ENCODE measurements around the gene BICD1. TPM values are rescaled to one million over a fixed set of nuclear protein-coding genes. Genes with fewer than 3 reads are reported as not detected.

Gene BICD1
- total RNA-seq, 1 donor from 2014 or later, result 13.1 TPM

GRCh38 chr12:32253154-32253790 is 146.6 kb downstream of the BICD1 start:
- no peak for DNase-seq (ENCODE audit: low read depth)
- Histone ChIP-seq H3K4me3 (ENCODE audit: low read depth, low read length) (no peak overlapping the region), H3K27me3 (ENCODE audit: control insufficient read depth, insufficient read depth, low read length) (no peaks in the 10 kb centered on the region), H3K36me3 (ENCODE audit: control insufficient read depth, insufficient read depth, low read length) (peaks cover 3% of the 10 kb centered on the region)
- TF ChIP-seq, protein P1, sequence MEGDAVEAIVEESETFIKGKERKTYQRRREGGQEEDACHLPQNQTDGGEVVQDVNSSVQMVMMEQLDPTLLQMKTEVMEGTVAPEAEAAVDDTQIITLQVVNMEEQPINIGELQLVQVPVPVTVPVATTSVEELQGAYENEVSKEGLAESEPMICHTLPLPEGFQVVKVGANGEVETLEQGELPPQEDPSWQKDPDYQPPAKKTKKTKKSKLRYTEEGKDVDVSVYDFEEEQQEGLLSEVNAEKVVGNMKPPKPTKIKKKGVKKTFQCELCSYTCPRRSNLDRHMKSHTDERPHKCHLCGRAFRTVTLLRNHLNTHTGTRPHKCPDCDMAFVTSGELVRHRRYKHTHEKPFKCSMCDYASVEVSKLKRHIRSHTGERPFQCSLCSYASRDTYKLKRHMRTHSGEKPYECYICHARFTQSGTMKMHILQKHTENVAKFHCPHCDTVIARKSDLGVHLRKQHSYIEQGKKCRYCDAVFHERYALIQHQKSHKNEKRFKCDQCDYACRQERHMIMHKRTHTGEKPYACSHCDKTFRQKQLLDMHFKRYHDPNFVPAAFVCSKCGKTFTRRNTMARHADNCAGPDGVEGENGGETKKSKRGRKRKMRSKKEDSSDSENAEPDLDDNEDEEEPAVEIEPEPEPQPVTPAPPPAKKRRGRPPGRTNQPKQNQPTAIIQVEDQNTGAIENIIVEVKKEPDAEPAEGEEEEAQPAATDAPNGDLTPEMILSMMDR (IDR thresholded peaks at IDR 0.05; ENCODE audit: insufficient read depth, low read length, poor library complexity, severe bottlenecking), result no peak

GRCh38 chr12:32254260-32254956 is 147.8 kb downstream of the BICD1 start:
- TF ChIP-seq, protein P1 (IDR thresholded peaks at IDR 0.05; ENCODE audit: insufficient read depth, low read length, poor library complexity, severe bottlenecking), result no peak
- Histone ChIP-seq H3K27me3 (ENCODE audit: control insufficient read depth, insufficient read depth, low read length) (no peaks in the 10 kb centered on the region), H3K36me3 (ENCODE audit: control insufficient read depth, insufficient read depth, low read length) (peaks cover 3% of the 10 kb centered on the region), H3K4me3 (ENCODE audit: low read depth, low read length) (no peak overlapping the region)
- DNase-seq (ENCODE audit: low read depth), result no peak

- TF ChIP-seq, protein P1 (IDR thresholded peaks at IDR 0.05; ENCODE audit: insufficient read depth, low read length, poor library complexity, severe bottlenecking), result no peak
- peaks cover 2% of the 10 kb centered on the region for H3K36me3 ChIP-seq (ENCODE audit: control insufficient read depth, insufficient read depth, low read length)
- no peak for DNase-seq (ENCODE audit: low read depth)
- H3K4me3 ChIP-seq (ENCODE audit: low read depth, low read length), result no peak overlapping the region
- no peaks in the 10 kb centered on the region for H3K27me3 ChIP-seq (ENCODE audit: control insufficient read depth, insufficient read depth, low read length)
Observed at GRCh38 chr12:32255588-32255987, 148.9 kb downstream of the BICD1 start.

DNA sequence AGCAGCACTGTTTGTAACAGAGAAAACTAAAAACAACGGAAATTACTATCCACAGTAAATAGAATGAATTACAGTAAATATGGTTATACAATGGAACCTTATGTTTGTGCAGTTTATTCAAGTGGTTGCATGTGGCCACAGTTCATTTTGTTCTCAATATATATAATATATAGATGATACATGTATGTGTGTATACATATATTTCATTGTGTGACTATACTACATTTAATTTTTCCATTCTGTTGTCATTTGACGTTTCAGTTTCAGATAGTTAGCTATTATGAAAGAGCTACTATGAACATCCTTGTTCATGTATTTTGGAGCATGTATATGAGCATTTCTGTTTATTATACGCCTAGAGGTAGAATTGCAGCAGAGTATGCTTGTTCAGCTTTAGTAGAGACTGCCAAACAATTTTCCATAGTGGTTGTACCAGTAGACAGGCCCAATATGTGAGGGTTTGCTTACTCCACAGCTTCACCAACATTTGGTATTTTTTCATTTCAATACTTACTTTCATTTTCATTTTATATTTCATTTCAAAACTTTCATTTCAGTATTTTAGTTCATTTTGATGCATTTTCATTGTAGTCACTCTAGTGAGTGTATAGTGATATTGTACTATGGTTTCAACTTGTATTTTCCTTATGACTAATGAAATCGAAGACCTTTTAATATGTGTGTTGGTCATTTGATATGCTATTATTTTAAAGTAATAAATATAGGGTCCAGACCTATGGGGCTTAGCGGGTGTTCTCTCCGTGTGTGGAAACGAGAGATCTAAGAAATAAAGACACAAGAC is 151.2 kb downstream of the BICD1 start:
- TF ChIP-seq, protein P1 (IDR thresholded peaks at IDR 0.05; ENCODE audit: insufficient read depth, low read length, poor library complexity, severe bottlenecking), result no peak
- peaks cover 2% of the 10 kb centered on the region for H3K36me3 ChIP-seq (ENCODE audit: control insufficient read depth, insufficient read depth, low read length)
- no peak for DNase-seq (ENCODE audit: low read depth)
- H3K4me3 ChIP-seq (ENCODE audit: low read depth, low read length), result no peak overlapping the region
- no peaks in the 10 kb centered on the region for H3K27me3 ChIP-seq (ENCODE audit: control insufficient read depth, insufficient read depth, low read length)

GRCh38 chr12:32260696-32261095 is 154.0 kb downstream of the BICD1 start:
- Histone ChIP-seq H3K36me3 (ENCODE audit: control insufficient read depth, insufficient read depth, low read length) (no peaks in the 10 kb centered on the region), H3K27me3 (ENCODE audit: control insufficient read depth, insufficient read depth, low read length) (no peaks in the 10 kb centered on the region), H3K4me3 (ENCODE audit: low read depth, low read length) (no peak overlapping the region)
- TF ChIP-seq, protein P1 (IDR thresholded peaks at IDR 0.05; ENCODE audit: insufficient read depth, low read length, poor library complexity, severe bottlenecking), result no peak
- no peak for DNase-seq (ENCODE audit: low read depth)
